Left colon (tissue), 2 donors: Measurements from ENCODE around the gene CFAP251. TPM values are rescaled to one million over a fixed set of nuclear protein-coding genes. Genes with fewer than 3 reads are reported as not detected.
A peak's percentile ranks its signal among the peaks of the same experiment; 100 is the strongest.

Experiments
- ATAC-seq: fragments of 200-7000 bp; cut with Tn5 transposase; one replicate; pipeline ENCODE4 v1.9.1; 2020; ENCODE audit warnings: mild to moderate bottlenecking, moderate library complexity
- DNase-seq, 2 donors: peaks; one replicate each; pipeline ENCODE4 v3.0.0-alpha.2; 2020
- intact Hi-C, 2 donors: fragments of 100-400 bp; cut with DNase I in 1 of 2; cut with micrococcal nuclease in 1 of 2; formaldehyde crosslinking; loops; one replicate each; pipeline versions ENCODE4 v1.11.2 to v1.14.0; 2022; cut with DNase I, micrococcal nuclease
- total RNA-seq, 2 donors: library from RNA; stranded (reverse); fragmentation: NEBNext Ultra II Directional; extraction: Animal tissue kit (Norgen Biotek cat#: 25700); gene quantifications; one replicate each; pipeline ENCODE4 v1.2.1, GENCODE V29; 2021
- donor health status: DM: no; HTN: no; CAD: no.
- donor health status: DM: yes; HTN: yes; CAD: no.

CFAP251 gene
- total RNA-seq, 2 donors from 2014 or later: 0.34 to 0.75 TPM

GRCh38 chr12:122013791-122014590 lies 95.6 kb downstream of the CFAP251 start:
- ATAC-seq (no peak), DNase-seq (no peak)
- intact Hi-C loops: no loop called here

GRCh38 chr12:122014781-122015180 lies 96.4 kb downstream of the CFAP251 start:
- ATAC-seq (no peak), DNase-seq (no peak)
- intact Hi-C loops: no loop called here

- DNase-seq (no peak), ATAC-seq (no peak)
- intact Hi-C loops: no loop called here
Measured at GRCh38 chr12:122018457-122018856, 100.1 kb downstream of the CFAP251 start.

GRCh38 chr12:122018937-122019336 lies 100.5 kb downstream of the CFAP251 start:
- ATAC-seq (no peak), DNase-seq (no peak)
- intact Hi-C loops: no loop called here

- ATAC-seq: no peak
- intact Hi-C loops: no loop called here
Measured at GRCh38 chr12:122020795-122021192, 102.4 kb downstream of the CFAP251 start.

GRCh38 chr12:122021193-122021821 lies 102.9 kb downstream of the CFAP251 start:
- intact Hi-C loops: no loop called here
- ATAC-seq: no peak

More at GRCh38 chr12:122020795-122021192, 102.4 kb downstream of the CFAP251 start:
- no peak for DNase-seq

GRCh38 chr12:122021822-122022392 lies 103.5 kb downstream of the CFAP251 start, which contains the start of gene BCL7A:
BCL7A (plus strand) TSS chr12:122021884; CDS start chr12:122022092, 208 bp downstream.
- peak; percentile 86 for ATAC-seq
- DNase-seq: peak; percentile 65 to 70
- intact Hi-C loops: no loop called here

More at GRCh38 chr12:122021193-122021821, 102.9 kb downstream of the CFAP251 start:
- peak in 1 of 2 donors; percentile 39 for DNase-seq

GRCh38 chr12:122022393-122023338 lies 104.3 kb downstream of the CFAP251 start:
- ATAC-seq: peak; percentile 19
- intact Hi-C loops: no loop called here
- DNase-seq: peak in 1 of 2 donors; percentile 39

GRCh38 chr12:122023339-122024131 lies 105.1 kb downstream of the CFAP251 start:
- DNase-seq: peak in 1 of 2 donors; percentile 54
- peak; percentile 57 for ATAC-seq
- intact Hi-C loops: no loop called here

GRCh38 chr12:122024132-122024785 lies 105.9 kb downstream of the CFAP251 start:
- intact Hi-C loops: no loop called here
- DNase-seq: no peak
- ATAC-seq: no peak

GRCh38 chr12:122026706-122027333 lies 108.4 kb downstream of the CFAP251 start:
- no peak for ATAC-seq
- no peak for DNase-seq
- intact Hi-C loops: no loop called here

- intact Hi-C loops: no loop called here
Measured at GRCh38 chr12:122028165-122028904, 109.9 kb downstream of the CFAP251 start.

GRCh38 chr12:122028905-122029560 lies 110.6 kb downstream of the CFAP251 start:
- DNase-seq: no peak
- intact Hi-C loops: no loop called here
- ATAC-seq: no peak

More at GRCh38 chr12:122028165-122028904, 109.9 kb downstream of the CFAP251 start:
- ATAC-seq (no peak), DNase-seq (no peak)

- intact Hi-C loops: no loop called here
- DNase-seq: no peak
- peak; percentile 4 for ATAC-seq
Measured at GRCh38 chr12:122029620-122030423, 111.4 kb downstream of the CFAP251 start.

GRCh38 chr12:122030424-122031035 lies 112.1 kb downstream of the CFAP251 start:
- ATAC-seq (peak; percentile 18), DNase-seq (no peak)
- intact Hi-C loops: no loop called here
